ENCODE data around the gene SPOCK1.

The SPOCK1 gene

GRCh38 chr5:136927571-136927970, 571.6 kb downstream of the SPOCK1 start:
- Histone ChIP-seq H2AFZ (ENCODE audit: low read depth) (no peak overlapping the region), H3K9ac (no peak overlapping the region), H3K4me3 (IDR thresholded peaks at IDR 0.05; ENCODE audit: insufficient read depth, low read depth, low read length) (no peak overlapping the region), H3K27ac (no peak overlapping the region), H3K27me3 (ENCODE audit: insufficient read depth, low read depth) (no peaks in the 10 kb centered on the region), H3K79me2 (ENCODE audit: insufficient read depth, low read depth) (no peaks in the 10 kb centered on the region), H3K36me3 (ENCODE audit: insufficient read depth) (no peaks in the 10 kb centered on the region), H3K4me1 (ENCODE audit: low read depth, poor library complexity, severe bottlenecking) (no peaks in the 10 kb centered on the region), H4K20me1 (ENCODE audit: insufficient read depth) (no peaks in the 10 kb centered on the region), H3K4me2 (no peak overlapping the region)
- TF ChIP-seq CTCF (conservative IDR thresholded peaks at IDR 0.05; ENCODE audit: low read depth, low read length): no peak

GRCh38 chr5:136926073-136926472, 573.1 kb downstream of the SPOCK1 start:
- Histone ChIP-seq H3K36me3 (ENCODE audit: insufficient read depth) (no peaks in the 10 kb centered on the region), H3K79me2 (ENCODE audit: insufficient read depth, low read depth) (no peaks in the 10 kb centered on the region), H3K4me1 (ENCODE audit: low read depth, poor library complexity, severe bottlenecking) (no peaks in the 10 kb centered on the region), H4K20me1 (ENCODE audit: insufficient read depth) (no peaks in the 10 kb centered on the region), H2AFZ (ENCODE audit: low read depth) (no peak overlapping the region), H3K4me3 (IDR thresholded peaks at IDR 0.05; ENCODE audit: insufficient read depth, low read depth, low read length) (no peak overlapping the region), H3K4me2 (no peak overlapping the region), H3K9ac (no peak overlapping the region), H3K27ac (no peak overlapping the region), H3K27me3 (ENCODE audit: insufficient read depth, low read depth) (no peaks in the 10 kb centered on the region)
- TF ChIP-seq CTCF (conservative IDR thresholded peaks at IDR 0.05; ENCODE audit: low read depth, low read length): no peak
